DMS79 (cell line): Measurements from ENCODE around the gene KIRREL3.
"Not testable (repeated sequence)": the region's sequence is repeated elsewhere in the genome, so short reads cannot be mapped to it uniquely, and the experiment has no call there.

Experiments used
- DNase-seq: peaks from one replicate; lab custom pipeline; 2025; lab: John Stamatoyannopoulos, UW

The KIRREL3 gene

DNA sequence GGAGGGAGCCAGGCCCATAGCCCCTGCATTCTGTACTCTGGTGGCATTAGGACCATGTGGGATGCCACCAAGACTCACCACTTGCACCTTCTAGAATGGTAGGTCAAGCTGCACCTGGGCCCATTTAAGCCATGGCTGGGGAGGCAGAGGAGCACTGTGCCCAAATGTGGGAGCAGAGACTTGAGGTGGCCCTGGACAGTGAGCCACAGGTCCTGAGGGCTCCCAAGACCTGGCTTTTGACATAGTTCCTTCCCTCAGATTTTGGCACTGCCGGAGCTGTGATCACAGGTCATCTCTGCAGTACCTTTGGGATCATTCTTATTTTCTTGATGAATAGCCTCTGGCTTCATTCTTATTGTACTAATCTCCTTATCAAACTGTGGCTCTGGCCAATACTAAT lies 601.8 kb downstream of the KIRREL3 start:
- no peak for DNase-seq

DNA sequence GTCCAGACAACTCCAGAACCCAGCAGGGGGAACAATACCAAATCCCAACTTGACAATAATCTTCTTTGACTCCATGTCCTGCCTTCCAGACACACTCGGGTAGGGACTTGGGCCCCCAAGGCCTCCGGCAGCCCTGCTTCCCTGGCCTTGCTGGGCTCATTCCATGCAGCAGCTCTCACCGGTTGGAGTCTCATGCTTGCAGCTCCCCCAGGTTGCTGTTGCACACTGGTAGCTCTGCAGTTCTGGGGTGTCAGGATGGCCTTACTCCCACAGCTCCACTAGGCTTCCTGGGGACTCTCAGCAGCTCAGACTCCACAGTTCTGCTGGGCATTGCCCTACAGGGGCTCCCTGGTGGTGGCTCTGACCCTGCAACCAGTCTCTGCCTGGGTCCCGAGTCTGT lies 602.3 kb downstream of the KIRREL3 start:
- DNase-seq, result no peak

DNA sequence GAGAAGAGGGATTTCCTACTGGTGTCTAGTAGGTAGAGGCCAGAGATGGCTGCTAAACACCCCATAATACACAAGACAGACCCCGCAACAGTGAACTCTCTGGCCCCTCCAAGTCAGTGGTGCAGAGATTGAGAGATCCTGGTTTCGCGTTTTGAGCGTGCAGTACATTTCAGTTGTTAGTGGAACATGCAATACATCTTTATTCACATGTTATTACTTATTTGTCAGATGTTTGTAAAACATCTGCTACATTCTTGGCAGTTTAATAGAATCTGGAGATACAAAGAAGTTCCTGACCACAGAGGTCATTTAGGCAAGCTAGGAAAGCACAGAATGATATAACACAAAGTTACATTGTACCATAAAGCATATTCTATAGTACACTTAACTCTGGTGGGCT lies 603.6 kb downstream of the KIRREL3 start:
- DNase-seq, result no peak

DNA sequence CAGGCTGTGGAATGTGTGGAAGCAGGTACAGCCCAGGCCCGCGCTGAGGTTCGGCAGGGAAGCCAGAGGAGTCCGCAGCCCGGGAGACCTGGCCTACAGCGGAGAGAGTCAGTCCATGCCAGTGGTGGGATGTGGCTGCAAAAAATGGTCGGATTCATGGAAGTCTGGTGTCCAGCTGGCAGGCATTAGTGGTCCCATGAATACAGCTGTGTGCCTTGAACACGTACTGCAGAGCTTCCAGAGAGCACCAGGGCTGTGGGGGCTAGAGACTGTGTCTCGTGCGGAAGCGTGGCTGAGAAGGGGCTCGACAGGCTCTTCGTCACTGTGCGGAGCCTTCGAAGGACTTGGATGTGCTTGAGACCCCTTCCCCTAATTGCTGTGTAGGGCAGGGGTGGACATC lies 604.3 kb downstream of the KIRREL3 start:
- DNase-seq, result not testable (repeated sequence)

DNA sequence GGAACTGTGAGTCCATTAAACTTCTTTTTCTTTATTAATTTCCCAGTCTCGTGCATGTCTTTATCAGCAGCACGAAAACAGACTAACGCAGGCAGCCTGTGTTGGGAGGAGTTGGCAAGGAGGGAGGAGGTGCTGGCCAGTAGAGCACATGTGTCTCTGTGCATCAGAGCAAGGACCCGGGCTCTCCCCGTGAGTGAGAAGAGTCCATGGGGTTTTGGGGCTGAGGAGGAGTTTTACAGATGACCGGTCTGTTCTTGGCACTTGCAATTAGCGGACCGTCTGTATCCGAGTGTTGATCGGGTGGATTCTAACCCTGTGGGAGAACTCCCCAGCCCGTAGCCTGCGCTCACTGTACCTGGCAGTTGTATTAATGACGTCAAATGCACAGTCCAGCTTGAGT lies 604.8 kb downstream of the KIRREL3 start:
- DNase-seq, result not testable (repeated sequence)

DNA sequence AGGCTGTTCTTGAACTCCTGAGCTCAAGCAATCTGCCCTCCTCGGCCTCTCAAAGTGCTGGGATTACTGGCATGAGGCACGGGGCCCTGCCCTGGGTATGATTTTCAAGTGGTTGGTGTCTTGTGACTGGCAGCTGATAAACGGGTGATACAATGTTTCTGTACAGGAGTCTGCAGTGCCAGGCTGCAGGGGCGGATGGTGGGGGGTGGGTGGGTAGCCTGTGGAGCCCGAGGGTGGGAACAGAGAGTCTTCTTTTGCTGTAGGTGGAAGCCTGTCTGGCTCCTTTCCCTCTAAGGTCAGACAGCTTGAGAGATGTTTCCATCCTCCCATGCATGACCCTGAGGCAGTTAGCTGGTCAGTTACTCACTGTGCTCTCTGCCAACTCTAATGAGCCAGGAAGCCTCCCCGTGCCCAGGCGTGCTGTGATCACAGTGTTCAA lies 605.9 kb downstream of the KIRREL3 start:
- DNase-seq, result not testable (repeated sequence)

DNA sequence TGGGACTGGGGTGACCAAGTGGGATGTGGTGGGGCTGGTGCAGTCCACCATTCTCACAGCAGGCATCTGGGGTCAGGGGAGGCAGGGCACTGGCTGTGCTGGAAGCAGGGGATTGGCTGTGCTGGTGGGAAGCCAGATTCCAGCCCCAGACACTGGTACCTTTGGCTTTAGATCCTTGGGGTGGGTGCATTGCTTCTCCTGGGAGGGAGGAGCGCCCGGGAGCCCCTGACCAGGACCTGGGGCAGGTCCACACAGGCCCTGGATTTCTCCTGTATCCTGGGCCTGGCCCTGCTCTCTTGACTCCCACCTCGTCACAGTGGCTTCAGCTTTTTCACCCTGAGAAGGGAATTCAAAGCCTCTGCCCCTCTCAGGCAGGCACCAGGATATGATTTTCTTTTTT lies 606.5 kb downstream of the KIRREL3 start:
- no peak for DNase-seq

DNA sequence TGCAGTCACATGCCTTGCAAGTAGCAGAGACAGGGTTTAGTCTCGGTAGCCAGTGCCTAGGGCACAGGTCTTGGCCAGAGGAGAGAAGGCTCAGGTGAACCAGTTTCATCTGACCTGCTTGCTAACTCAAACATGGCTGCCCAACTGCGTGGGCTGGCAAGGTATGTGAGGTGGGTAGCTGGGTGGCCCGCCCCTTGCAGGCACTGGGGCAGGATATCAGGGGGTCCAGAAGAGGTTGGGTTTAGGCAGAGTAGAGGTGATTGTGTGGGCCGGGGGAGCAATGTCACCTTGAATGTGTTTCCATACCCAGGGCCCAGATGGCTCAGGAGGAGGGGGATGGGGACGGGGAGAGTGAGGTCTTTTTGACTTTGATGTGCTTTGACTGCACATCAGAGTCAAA lies 607.4 kb downstream of the KIRREL3 start:
- DNase-seq, result no peak

DNA sequence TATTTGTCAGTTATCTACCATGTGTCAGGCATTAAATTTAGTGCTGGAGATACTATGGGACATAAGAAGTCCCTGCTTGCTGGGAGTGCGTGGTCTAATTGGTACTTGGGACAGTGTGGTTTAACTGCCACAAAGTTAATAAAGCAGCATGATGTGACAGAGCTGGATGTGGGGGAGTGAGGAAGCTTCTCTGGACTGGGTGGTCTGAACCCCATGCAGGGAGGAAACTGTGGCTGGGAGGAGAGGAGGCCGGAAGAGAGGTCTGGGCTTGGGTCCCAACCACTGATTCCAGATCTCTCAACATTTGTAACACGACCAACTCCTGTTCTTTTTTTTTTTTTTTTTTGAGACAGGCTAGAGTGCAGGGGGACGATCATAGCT lies 607.9 kb downstream of the KIRREL3 start:
- no peak for DNase-seq

DNA sequence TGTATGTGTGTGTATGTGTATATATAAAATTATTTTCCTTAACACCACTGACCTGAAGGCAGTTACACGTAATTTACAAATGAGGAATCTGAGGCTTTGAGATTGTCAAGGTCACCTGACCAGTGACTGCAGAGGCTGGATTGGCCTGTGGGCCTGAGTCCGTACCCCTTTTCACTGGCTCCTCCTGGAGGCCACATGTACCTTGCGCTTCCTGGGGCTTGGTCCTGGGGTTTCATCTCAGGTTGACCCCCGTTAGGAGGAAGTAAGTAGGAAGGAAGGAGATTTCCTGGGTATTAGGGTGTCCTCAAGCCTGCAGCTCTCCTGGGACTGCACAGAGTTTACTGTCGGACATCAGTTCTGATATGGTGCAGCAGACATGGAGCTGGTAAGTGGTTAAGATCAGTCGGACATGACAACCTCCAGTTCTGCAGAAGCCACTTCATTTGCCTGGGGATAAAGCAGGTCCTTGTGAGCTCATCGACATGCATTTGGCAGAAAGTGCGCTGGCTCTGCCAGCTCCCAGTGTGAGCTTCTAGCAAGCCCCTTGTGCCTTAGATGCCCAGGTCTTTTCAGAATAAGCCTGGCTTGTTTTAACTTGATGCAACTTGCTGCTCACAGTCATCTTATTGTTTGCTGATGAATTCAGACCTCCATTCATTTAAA lies 608.5 kb downstream of the KIRREL3 start:
- DNase-seq, result peak; percentile 88

DNA sequence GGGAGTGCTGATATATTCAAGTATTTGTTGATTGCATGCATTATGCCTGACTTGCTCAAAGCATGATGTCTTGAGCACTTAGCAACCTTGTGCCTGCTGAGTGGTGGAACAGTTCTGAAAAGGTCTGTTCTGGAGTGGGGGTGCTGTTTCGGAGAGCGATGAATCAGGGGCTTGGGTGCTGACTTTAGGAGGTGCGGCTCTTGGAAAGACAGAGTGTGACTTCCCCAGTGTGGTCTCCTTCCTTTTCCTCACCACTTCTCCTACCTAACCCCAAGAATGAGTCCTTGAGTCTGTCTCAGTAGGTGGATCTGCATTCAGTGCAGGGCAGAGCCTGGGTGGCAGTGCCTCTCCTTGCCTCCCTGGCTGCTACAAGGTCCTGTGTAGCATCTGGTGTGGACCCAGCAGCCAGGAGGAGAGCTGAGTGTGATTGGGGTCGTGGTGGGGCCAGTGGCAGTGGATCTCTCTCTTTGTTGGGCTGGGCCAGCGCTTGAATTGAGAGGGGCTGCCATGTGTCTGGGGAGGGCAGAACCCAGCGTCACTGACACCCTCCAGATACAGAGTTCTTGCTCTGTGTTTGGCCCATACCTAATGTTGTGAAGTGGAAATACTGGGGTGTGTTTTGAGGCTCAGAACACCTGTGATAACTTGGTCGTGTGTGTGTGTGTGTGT lies 609.1 kb downstream of the KIRREL3 start:
- DNase-seq, result peak; percentile 30

DNA sequence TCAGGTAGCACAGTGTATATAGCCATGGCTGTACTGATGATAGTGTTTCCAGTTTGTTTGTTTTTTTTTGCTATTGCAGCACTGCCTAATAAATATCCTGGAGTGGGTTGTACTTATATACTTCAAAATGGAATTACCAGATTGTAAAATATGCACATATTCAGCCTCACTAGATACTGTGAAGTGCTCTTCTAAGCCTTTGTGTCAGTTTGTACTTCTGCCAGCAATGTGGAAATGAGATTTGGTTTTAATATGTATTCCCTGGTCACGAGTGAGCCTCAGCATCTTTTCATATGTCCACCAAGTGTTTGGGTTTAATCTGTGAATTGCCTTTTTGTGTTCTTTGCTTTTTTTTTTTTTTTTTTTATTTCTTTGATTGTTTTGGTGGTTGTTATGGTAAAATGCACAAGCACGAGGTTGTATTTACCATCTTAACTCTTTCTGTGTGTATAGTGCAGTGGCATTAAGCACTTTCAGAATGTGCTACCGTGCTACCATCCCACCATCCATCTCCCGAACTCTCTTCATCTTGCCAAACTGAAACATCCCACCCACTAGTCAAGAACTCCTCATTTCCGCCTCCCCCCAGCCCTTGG lies 610.2 kb downstream of the KIRREL3 start:
- peak; percentile 22 for DNase-seq

DNA sequence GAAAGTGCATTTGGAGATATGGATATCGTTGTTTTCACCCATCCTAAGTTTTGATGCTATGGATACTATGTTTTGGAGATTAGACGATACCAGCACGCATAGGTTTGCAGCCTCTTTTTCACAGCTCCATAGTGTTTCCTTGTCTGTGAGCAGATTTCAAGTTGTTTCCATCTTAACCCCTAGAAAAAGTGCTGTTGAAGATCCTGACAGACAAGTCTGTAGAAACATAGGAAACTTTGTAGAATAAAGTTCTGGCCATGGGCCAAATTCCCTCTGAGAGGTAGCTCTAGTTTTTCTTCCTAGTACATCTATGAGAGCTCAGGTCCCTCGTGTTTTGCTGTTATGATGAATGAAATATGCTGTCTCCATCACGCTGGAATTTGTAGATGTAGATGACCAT lies 612.7 kb downstream of the KIRREL3 start:
- DNase-seq, result no peak

DNA sequence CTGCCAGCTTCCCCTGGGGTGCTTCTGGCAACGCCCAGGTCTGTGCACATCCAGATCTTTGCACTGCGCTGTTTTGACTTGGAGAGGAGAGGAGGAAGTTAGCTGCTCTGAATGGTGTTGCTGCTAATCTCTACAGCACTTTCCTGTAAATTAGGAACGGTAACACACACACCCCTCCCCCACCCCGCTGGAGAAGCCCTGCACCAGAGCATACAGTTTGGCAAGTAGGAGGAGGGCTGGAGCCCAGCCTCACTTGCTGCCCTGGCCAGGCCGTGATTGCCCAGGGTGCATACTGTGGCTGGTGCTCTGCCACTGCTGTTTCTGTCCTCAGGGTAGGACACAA lies 613.9 kb downstream of the KIRREL3 start:
- DNase-seq, result not testable (repeated sequence)

DNA sequence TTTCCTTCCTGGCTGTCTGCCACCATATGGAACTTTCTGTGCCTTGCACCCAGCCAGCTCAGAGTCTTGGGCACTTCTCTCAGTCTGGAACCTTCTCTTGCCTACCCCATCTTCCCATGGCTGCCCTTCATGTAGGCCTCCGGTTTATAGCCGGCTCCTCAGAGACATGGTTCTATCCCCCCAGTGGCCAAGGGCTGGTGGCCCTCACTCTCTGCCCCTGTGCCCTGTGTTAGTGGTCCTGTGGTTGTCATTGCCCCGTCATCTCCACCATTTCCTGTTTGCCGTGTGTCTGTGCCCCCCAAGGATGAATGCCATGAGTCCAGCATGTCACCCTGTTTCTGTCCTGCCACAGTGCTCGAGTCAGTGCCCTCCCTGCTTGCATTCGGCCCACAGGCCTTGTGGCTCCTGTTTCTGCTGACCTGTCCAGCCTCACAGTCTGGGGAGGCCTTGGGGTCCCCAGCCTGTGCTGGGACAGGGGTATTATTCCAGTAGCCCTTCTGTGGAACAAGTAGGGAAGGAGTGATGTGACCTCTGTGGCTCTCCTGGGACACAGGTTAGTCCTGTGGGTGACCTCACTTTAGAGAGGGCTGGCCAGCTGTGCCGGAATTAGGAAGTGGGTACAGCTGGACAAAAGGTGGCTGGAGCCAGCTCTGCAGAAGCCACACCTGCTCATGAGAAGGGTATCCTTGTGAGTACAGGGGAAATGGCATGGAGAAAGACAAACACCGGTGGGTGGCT lies 614.4 kb downstream of the KIRREL3 start:
- DNase-seq, result no peak

DNA sequence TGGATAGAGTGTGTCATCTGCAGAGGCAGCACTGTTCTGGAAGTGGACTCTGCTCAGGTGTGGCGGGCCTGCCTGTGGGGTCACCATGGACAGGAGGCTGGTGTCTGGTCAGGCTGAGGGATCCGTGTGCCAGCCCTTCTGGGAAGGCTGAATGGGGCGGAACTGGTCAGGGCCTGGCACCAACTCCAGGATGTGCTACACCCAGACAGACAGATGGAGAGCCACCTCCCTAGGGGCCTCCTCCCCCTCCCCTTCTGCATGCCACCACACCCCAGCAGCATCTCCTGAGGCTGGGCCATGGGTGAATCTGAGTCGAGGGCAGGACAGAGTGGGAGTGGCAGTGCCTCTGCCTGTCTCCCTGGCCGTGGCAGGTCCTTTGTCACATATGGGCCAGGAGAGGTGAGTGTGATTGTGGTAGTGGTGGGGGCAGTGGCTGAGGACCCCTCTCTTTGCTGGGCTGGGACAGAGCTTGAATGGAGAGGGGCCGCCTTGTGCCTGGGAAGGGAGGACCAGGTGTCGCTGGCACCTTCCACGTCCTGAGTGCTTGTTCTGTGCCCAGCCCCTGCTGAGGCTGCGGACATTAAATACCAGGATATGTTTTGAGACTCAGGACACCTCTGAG lies 616.0 kb downstream of the KIRREL3 start:
- DNase-seq, result no peak

DNA sequence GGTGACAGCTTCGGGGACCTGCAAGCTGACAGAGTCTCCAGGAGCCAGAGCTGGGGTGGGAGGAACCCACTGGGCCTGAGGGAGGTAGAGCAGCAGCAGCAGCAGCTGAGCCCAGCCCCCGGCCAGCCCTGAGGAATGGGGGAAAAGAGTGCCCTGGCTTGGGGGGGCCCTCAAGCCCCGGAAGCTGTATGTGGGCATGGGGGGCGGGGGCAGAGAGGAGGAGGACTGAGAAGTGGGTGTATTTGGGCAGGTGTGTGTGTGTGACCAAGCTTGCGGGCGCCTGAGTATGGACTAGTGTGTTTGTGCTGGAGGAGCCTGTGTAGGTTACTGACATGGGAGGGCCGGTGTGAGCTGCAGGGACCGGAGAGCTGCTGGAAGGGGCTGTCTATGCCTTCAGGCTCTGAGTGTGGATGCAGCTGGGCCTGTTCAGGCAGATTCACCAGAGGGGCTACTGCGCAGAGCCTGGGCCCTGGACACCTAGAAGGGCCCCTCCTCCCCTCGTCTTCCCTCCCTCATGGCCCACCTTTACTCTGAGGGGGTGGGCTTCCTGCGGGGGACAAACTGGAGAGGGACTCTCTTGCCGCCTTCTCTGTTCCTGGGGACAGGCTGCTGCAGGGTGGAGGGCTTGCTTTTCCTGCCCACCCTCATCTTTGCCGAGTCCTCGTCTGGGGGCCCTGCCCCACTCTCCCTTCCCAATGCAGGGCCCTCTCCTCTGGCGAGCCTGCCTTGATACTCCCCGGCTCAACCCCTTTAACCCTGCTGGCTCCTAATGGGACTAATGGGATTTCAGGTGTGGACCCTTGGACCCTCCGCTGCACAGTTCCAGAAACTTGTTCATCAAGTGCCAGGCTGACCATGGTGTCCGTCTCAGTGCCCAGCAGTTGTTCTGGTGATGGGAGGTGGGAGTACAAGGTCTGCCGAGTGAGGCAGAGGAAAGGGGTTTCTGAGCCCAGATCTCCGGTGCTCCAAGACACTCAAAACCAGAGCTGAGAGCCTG lies 616.9 kb downstream of the KIRREL3 start:
- DNase-seq, result no peak

DNA sequence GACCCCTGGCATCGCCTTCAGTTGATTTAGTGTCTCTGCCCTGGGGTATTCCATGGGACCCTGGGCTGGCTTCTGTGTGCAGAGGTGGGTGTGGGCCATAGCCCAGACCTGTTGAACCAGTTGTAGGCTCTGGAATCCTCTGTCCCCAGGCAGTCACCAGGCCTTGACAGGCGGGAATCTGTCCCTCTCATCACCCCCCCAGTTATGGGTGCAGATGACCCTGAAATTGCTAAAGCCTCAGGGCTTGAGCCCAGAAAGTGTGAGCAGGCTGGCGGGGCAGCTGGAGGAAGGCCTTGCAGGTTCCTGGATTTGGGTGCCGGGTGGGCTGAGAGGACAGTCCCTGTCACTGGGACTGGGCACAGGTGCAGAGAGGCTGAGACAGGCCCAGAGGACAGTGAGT lies 617.9 kb downstream of the KIRREL3 start:
- DNase-seq, result not testable (repeated sequence)

DNA sequence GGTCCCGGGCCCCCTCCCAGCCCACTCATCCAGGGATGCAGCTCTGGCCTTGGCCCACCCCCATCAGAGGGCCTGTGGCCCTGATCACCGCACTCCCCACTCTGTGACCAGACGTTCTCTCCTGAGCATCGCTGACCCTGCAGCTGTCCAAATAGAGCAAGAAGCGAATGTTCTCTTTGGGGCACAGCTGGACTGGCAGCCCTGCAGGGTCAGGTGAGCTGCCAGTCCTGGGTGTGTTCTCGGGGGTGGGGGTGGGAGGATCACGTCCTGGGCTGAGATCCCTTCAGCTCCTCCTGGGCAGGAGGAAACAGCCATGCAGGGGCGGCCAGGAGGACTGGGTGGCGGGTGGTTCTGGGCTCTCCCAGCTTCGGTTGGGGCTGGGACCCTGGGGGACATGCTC lies 618.6 kb downstream of the KIRREL3 start:
- DNase-seq, result not testable (repeated sequence)

DNA sequence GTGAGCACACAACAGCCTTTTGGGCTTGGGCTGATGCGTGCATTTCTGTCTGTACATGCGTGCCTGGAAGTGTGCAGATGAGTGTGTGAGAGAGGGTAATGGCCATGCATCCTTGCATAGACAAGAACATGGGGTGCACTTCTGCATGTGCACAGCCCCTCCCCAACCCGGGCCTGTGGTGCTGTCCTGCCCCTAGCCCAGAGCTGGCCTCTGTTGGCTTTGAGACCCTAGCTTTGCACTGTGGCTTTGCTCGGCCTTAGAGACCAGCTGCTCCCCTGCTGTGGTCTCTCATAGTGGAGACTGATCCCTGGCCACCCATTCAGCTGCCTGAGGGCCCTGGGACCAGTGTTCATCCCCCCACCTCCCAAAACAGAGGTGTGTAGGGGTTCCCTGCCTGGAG lies 619.7 kb downstream of the KIRREL3 start:
- DNase-seq, result no peak

DNA sequence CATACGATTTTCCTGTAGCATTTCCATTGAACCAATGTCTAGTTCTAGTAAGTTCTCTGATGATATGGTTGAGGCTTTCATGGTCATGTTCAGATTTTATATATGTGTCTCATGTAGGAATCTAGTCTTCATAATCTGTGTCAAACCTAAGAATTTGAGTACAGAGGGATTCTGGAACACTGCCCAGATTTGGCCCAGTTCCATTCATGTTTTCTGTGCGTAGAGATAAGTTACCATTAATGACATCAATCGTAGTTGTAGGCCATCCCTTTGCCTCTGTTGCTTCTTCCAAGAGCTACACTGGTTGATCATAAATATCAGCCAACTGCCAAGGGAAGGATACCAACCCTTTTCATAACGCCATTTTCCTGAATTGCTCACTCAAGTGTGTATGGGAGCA lies 621.8 kb downstream of the KIRREL3 start:
- no peak for DNase-seq
